GM10248 (cell line): ENCODE measurements around the gene PRKCE.

Experiments used
- CTCF ChIA-PET: fragments of 300-600 bp; sonication (Branson Sonifier 250); formaldehyde crosslinking; extraction: SDS; loops from one replicate; lab custom pipeline; 2021; ENCODE audit warnings: antibody characterized with exemption; lab: Yijun Ruan, JAX
- POLR2A ChIA-PET: fragments of 350-650 bp; sonication (Branson Sonifier 250); formaldehyde crosslinking; extraction: SDS; loops from one replicate; lab custom pipeline; 2020; ENCODE audit warnings: antibody characterized with exemption; lab: Yijun Ruan, JAX
- DNase-seq: peaks from one replicate; pipeline ENCODE4 v3.0.0; 2012; ENCODE audit errors: extremely low spot score
- CTCF ChIP-seq: IDR thresholded peaks from 2 replicates; pipeline ENCODE4 v1.5.1; 2012; ENCODE audit warnings: mild to moderate bottlenecking, low read depth; ENCODE audit errors: extremely low read depth, missing control alignments, control extremely low read depth

Gene PRKCE

GRCh38 chr2:45611020-45611859 is 40.2 kb upstream of the PRKCE start, which contains the start of gene SRBD1:
SRBD1 (minus strand) TSS chr2:45611267; CDS start chr2:45605441, 5,826 bp downstream.
- ChIA-PET CTCF (interaction anchor here (0.8 to 1.4 kb wide), 7 partner anchors 9 to 629 kb away, joined by 3 to 4 read pairs (median 4); no protein-coding TSS in a partner anchor), POLR2A (interaction anchor here (1.0 kb wide), 1 partner anchor 38 kb away, joined by 5 read pairs; no protein-coding TSS in a partner anchor)
- DNase-seq, result peak; percentile 90
- peak; percentile 9 for TF ChIP-seq CTCF

GRCh38 chr2:45612285-45612684 is 39.2 kb upstream of the PRKCE start:
- CTCF ChIA-PET, result interaction anchor here (1.1 to 1.9 kb wide), 2 partner anchors 15 to 166 kb away, joined by 3 to 5 read pairs; no protein-coding TSS in a partner anchor
- no peak for DNase-seq
- no peak for TF ChIP-seq CTCF
- POLR2A ChIA-PET, result no interaction called here

- ChIA-PET CTCF (interaction anchor here (0.8 to 2.8 kb wide), 5 partner anchors 13 to 166 kb away, joined by 3 to 9 read pairs (median 4); no protein-coding TSS in a partner anchor), POLR2A (no interaction called here)
- DNase-seq, result no peak
- no peak for TF ChIP-seq CTCF
Measured at GRCh38 chr2:45612731-45613130, 38.7 kb upstream of the PRKCE start.

- ChIA-PET CTCF (interaction anchor here (1.1 to 2.8 kb wide), 7 partner anchors 9 to 322 kb away, joined by 3 to 9 read pairs (median 4); no protein-coding TSS in a partner anchor), POLR2A (no interaction called here)
- DNase-seq, result no peak
- no peak for TF ChIP-seq CTCF
Measured at GRCh38 chr2:45614330-45614729, 37.1 kb upstream of the PRKCE start.

- POLR2A ChIA-PET, result no interaction called here
- TF ChIP-seq CTCF, result no peak
- CTCF ChIA-PET, result interaction anchor here (1.1 to 2.8 kb wide), 6 partner anchors 10 to 120 kb away, joined by 3 to 9 read pairs (median 4); no protein-coding TSS in a partner anchor
- DNase-seq, result no peak
Measured at GRCh38 chr2:45614871-45615415, 36.5 kb upstream of the PRKCE start.

GRCh38 chr2:45616658-45617411 is 34.6 kb upstream of the PRKCE start:
- CTCF ChIA-PET, result no interaction called here
- TF ChIP-seq CTCF, result no peak
- POLR2A ChIA-PET, result interaction anchor here (0.7 kb wide), 1 partner anchor 224 kb away, joined by 3 read pairs; no protein-coding TSS in a partner anchor
- no peak for DNase-seq
